Left lung (tissue), 10 donors: Measurements from ENCODE around the gene AP2A1. TPM values are rescaled to one million over a fixed set of nuclear protein-coding genes. Genes with fewer than 3 reads are reported as not detected.

Source experiments
- ATAC-seq: fragments of 200-7000 bp; cut with Tn5 transposase; one replicate; pipeline ENCODE4 v1.9.1; 2020; ENCODE audit warnings: moderate library complexity
- DNase-seq, 4 donors: peaks; one replicate each; pipeline ENCODE4 v3.0.0-alpha.2; 2013 to 2020
- H3K27ac ChIP-seq, 2 donors: fragments of 200-600 bp; sonication (generic) in 1 of 2; one replicate each; pipeline versions ENCODE4 v1.5.0 to v1.8.0; 2020 to 2021
- H3K27me3 ChIP-seq, 2 donors: fragments of 200-600 bp; sonication (generic) in 1 of 2; one replicate each; pipeline versions ENCODE4 v1.5.0 to v1.8.0; 2020 to 2021
- H3K36me3 ChIP-seq, 2 donors: fragments of 200-600 bp; sonication (generic) in 1 of 2; one replicate each; pipeline versions ENCODE4 v1.5.0 to v1.8.0; 2020 to 2021
- H3K4me1 ChIP-seq, 2 donors: fragments of 200-600 bp; one replicate each; pipeline ENCODE4 v1.8.0; 2021
- H3K4me3 ChIP-seq, 2 donors: fragments of 200-600 bp; sonication (generic) in 1 of 2; one replicate each; pipeline versions ENCODE4 v1.5.0 to v1.8.0; 2020 to 2021; ENCODE audit warnings: mild to moderate bottlenecking in 1 of 2
- H3K9me3 ChIP-seq, 2 donors: fragments of 200-600 bp; sonication (generic) in 1 of 2; one replicate each; pipeline versions ENCODE4 v1.5.0 to v1.8.0; 2020 to 2021
- intact Hi-C, 2 donors: fragments of 100-400 bp; cut with DNase I; formaldehyde crosslinking; loops; one replicate each; pipeline versions ENCODE4 v1.11.2 to v1.14.2; 2022
- polyA plus RNA-seq, 6 donors: library from polyadenylated mRNA; unstranded; fragments of 120-200 nt; gene quantifications; one replicate each; pipeline ENCODE4 v1.2.1, GENCODE V29; 2013; ENCODE audit not compliant: insufficient read length in 6 of 6
- total RNA-seq, 2 donors: library from RNA; stranded (reverse); fragmentation: NEBNext Ultra II Directional; extraction: Animal tissue kit (Norgen Biotek cat#: 25700); gene quantifications; one replicate each; pipeline ENCODE4 v1.2.1, GENCODE V29; 2021
- TF ChIP-seq, protein P1 (sequence below), 2 donors: fragments of 200-600 bp; sonication (generic) in 1 of 2; IDR thresholded peaks; one replicate each; pipeline versions ENCODE4 v1.5.0 to v1.8.0; 2021; ENCODE audit warnings: antibody characterized with exemption in 2 of 2
- donor health status: DM: no; HTN: yes; CAD: no.
- donor health status: DM: no; HTN: no; CAD: no.

The AP2A1 gene
- total and polyA plus RNA-seq, 8 donors: 52.9 to 87.6 (median 66.4) TPM

DNA sequence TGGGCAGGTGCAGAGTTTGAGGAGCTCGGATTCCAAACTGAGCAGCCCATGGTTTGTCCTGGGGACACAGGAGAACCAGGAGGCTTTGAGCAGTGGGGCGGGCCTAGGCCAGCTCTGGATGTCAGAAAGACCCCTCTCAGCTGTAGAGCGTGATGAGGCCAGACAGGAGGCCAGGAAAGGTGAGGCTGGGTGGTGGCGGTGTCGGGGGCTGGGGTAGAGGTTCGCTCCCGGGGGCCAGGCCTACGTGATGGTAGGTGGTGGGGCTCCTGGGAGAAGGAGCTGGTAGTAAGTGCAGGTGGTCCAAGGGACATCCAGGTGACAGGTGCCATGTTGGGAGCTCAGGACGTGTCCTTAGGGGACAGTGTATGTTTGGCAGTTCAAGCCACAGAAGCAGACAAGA, 70.6 kb downstream of the AP2A1 start:
- intact Hi-C loops: no loop called here
- peaks cover 0 to 9% of the 10 kb centered on the region in 2 donors for H3K4me1 ChIP-seq
- H3K4me3 ChIP-seq: no peak overlapping the region
- TF ChIP-seq, protein P1, sequence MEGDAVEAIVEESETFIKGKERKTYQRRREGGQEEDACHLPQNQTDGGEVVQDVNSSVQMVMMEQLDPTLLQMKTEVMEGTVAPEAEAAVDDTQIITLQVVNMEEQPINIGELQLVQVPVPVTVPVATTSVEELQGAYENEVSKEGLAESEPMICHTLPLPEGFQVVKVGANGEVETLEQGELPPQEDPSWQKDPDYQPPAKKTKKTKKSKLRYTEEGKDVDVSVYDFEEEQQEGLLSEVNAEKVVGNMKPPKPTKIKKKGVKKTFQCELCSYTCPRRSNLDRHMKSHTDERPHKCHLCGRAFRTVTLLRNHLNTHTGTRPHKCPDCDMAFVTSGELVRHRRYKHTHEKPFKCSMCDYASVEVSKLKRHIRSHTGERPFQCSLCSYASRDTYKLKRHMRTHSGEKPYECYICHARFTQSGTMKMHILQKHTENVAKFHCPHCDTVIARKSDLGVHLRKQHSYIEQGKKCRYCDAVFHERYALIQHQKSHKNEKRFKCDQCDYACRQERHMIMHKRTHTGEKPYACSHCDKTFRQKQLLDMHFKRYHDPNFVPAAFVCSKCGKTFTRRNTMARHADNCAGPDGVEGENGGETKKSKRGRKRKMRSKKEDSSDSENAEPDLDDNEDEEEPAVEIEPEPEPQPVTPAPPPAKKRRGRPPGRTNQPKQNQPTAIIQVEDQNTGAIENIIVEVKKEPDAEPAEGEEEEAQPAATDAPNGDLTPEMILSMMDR (IDR thresholded peaks at IDR 0.05): no peak
- no peaks in the 10 kb centered on the region for H3K9me3 ChIP-seq
- no peak for DNase-seq
- peaks cover 0 to 77% of the 10 kb centered on the region in 2 donors for H3K36me3 ChIP-seq
- H3K27ac ChIP-seq: no peak overlapping the region
- H3K27me3 ChIP-seq: no peaks in the 10 kb centered on the region
- no peak for ATAC-seq

DNA sequence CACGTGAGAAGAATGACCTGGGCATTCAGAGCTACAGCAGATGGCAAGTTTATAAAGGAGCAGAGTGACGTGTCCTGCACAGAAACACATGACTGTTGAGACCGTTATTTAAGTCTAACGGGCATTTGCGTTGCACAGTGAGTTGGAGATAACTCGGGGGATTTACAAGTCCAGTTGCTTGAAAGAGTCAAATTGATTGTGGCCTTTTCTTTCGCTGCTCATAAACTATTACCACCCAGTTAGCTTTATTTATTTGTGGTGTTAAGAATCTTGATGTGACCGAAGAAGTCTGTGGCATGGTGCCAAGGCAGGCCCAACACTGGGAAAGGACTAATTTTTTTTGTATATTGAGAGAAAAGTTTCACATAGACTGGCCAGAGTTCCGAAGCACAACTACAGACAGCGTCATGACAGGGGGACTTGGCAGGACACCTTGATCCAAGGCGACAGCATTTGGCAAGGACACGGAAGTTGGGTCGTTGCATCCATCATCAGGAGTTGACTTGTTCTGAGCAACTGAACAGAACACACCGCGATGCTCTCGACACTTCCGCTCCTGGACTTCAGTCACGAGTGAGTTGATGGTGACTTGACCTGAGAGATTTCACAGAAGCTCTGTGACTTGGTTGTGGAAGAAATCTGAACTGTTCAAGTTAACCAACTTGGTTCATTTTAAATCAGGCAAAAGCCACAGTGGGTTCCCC, 72.2 kb downstream of the AP2A1 start:
- H3K4me3 ChIP-seq: no peak overlapping the region
- no peaks in the 10 kb centered on the region for H3K4me1 ChIP-seq
- intact Hi-C loops: no loop called here
- H3K27ac ChIP-seq: no peak overlapping the region
- ATAC-seq: no peak
- H3K9me3 ChIP-seq: no peaks in the 10 kb centered on the region
- H3K27me3 ChIP-seq: no peaks in the 10 kb centered on the region
- no peak for DNase-seq
- H3K36me3 ChIP-seq: peaks cover 0 to 61% of the 10 kb centered on the region in 2 donors
- TF ChIP-seq, protein P1 (IDR thresholded peaks at IDR 0.05): no peak

DNA sequence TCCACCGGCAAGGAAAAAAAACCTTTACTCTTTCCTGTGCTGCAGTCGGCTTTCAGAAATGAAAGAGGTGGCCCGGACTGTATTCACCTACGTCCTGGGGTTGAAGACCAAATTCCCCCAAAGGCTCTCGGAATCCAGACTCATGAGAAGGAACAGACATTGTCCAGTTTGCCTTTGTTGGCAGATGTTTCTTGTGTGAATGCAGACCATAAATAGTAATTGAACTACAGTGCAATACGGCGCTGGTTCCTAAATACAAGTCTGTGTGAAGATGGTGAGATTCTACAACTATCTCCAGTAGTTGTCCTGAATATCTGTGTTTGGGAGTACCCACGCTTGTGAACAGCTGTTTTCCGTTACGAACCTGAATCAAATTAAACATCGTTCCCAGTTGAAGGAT, 72.9 kb downstream of the AP2A1 start:
- H3K4me1 ChIP-seq: no peaks in the 10 kb centered on the region
- no peaks in the 10 kb centered on the region for H3K27me3 ChIP-seq
- TF ChIP-seq, protein P1 (IDR thresholded peaks at IDR 0.05): no peak
- no peaks in the 10 kb centered on the region for H3K9me3 ChIP-seq
- H3K36me3 ChIP-seq: peaks cover 0 to 54% of the 10 kb centered on the region in 2 donors
- DNase-seq: no peak
- no peak for ATAC-seq
- no peak overlapping the region for H3K4me3 ChIP-seq
- intact Hi-C loops: no loop called here
- H3K27ac ChIP-seq: no peak overlapping the region

DNA sequence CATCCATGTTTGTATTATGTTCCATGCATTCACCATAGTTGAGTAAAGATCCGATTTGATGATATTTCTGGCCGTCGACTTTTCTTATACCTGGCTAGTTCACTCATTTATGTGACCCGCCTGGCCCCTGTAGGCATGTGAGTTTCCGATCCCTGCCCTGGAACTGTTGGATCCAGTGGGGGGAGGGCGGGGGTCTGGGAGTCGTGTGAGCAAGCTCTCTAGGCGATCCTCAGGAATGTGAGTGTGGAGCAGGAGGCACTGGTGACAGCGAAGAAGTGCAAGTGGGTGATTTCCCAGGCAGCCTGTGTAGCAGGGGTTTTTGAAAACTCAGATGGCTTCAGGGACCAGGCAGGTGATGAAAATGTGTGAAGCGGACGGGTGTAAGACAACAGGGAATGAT, 73.5 kb downstream of the AP2A1 start:
- DNase-seq: no peak
- ATAC-seq: no peak
- Histone ChIP-seq H3K9me3 (no peaks in the 10 kb centered on the region), H3K27ac (no peak overlapping the region), H3K27me3 (no peaks in the 10 kb centered on the region), H3K4me3 (no peak overlapping the region), H3K36me3 (peaks cover 0 to 48% of the 10 kb centered on the region in 2 donors), H3K4me1 (no peaks in the 10 kb centered on the region)
- intact Hi-C loops: no loop called here
- TF ChIP-seq, protein P1 (IDR thresholded peaks at IDR 0.05): no peak

DNA sequence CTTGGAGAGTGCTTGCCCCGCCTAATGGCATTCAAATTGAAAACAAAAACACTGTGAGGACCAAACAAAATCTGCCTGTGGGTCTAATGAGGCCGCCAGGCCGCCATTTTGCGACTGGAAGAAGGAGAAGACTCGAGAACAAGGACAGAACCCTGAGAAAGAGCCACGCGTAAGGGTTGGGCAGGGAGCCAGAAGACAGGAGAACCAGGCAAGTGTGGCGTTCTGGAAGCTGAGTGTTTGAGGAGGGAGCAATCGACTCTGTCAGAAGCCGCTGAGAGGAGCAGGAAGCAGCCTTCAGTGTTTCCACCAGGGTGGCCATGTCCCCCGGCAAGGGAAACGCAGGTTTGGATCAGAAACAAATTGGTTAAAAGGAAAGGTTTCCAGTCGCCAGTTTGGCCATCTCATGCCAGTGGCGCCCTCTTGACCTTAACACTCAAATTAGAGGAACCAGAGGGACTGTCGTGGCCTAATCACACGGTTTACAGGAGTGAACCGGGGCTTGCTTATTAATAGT, 74.0 kb downstream of the AP2A1 start:
- Histone ChIP-seq H3K9me3 (no peaks in the 10 kb centered on the region), H3K4me3 (no peak overlapping the region), H3K27me3 (no peaks in the 10 kb centered on the region), H3K4me1 (no peaks in the 10 kb centered on the region), H3K36me3 (peaks cover 0 to 43% of the 10 kb centered on the region in 2 donors), H3K27ac (no peak overlapping the region)
- intact Hi-C loops: no loop called here
- DNase-seq: no peak
- no peak for ATAC-seq
- TF ChIP-seq, protein P1 (IDR thresholded peaks at IDR 0.05): no peak
